ENCODE measurements around the gene PTPN23.
A peak's percentile ranks its signal among the peaks of the same experiment; 100 is the strongest.

DNA sequence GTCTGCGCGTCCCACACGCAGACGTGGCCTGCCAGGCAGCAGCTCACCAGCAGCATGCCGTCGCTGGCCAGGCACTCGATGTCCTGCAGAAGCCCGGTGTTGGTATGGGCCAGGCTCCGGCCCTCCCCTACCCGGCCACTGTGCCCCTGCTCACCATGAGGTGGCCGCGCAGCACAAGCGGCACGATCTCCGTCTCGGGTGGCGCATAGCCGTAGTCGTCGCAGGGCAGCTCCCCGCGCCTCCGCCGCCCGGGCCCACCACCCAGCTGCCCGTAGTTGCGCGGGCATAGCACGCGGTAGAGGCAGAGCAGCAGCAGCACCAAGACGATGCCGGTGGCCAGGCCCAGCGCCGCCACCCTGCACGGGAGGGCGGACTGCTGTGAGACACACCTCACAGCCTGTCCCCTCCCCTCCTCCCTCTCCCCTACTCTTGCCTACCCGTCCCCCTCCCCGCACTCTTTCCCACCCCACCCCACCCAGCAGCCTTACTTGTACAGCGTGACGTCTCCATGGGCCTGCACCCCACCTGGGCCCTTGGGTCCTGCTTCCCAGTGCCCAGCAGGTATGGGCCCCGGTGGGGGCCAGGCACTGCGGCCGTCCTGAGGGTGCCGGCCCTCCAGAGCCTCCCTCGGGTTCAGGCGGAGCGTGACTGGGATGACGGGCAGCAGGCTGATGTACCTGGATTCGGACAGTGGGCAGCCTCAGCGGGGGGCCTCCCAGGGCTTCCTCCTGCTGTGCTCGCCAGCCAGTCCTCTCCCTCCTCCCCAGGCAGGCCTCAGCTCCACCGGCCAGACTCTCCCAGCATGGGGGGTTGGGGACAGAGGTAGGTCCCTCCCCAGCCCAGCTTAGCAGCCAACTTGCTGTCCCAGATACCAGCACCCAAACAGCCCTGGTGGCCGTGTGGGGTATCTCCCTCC is 37.6 kb downstream of the PTPN23 start:
- TF ChIP-seq, protein P1, sequence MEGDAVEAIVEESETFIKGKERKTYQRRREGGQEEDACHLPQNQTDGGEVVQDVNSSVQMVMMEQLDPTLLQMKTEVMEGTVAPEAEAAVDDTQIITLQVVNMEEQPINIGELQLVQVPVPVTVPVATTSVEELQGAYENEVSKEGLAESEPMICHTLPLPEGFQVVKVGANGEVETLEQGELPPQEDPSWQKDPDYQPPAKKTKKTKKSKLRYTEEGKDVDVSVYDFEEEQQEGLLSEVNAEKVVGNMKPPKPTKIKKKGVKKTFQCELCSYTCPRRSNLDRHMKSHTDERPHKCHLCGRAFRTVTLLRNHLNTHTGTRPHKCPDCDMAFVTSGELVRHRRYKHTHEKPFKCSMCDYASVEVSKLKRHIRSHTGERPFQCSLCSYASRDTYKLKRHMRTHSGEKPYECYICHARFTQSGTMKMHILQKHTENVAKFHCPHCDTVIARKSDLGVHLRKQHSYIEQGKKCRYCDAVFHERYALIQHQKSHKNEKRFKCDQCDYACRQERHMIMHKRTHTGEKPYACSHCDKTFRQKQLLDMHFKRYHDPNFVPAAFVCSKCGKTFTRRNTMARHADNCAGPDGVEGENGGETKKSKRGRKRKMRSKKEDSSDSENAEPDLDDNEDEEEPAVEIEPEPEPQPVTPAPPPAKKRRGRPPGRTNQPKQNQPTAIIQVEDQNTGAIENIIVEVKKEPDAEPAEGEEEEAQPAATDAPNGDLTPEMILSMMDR (IDR thresholded peaks at IDR 0.05; ENCODE audit: low read length) = peak; percentile 7; the same call in 1 of the 2 replicates
- no peak for TF ChIP-seq EZH2phosphoT487 (IDR thresholded peaks at IDR 0.05; ENCODE audit: low read length)
